ENCODE results near the gene NAP1L4.

The NAP1L4 gene

GRCh38 chr11:2992997-2993325 lies 832 bp upstream of the NAP1L4 start:
- DNase-seq (ENCODE audit: low spot score), result no peak

GRCh38 chr11:2991452-2992233 lies 486 bp downstream of the NAP1L4 start:
- peak; percentile 36 for DNase-seq (ENCODE audit: low spot score)

DNA sequence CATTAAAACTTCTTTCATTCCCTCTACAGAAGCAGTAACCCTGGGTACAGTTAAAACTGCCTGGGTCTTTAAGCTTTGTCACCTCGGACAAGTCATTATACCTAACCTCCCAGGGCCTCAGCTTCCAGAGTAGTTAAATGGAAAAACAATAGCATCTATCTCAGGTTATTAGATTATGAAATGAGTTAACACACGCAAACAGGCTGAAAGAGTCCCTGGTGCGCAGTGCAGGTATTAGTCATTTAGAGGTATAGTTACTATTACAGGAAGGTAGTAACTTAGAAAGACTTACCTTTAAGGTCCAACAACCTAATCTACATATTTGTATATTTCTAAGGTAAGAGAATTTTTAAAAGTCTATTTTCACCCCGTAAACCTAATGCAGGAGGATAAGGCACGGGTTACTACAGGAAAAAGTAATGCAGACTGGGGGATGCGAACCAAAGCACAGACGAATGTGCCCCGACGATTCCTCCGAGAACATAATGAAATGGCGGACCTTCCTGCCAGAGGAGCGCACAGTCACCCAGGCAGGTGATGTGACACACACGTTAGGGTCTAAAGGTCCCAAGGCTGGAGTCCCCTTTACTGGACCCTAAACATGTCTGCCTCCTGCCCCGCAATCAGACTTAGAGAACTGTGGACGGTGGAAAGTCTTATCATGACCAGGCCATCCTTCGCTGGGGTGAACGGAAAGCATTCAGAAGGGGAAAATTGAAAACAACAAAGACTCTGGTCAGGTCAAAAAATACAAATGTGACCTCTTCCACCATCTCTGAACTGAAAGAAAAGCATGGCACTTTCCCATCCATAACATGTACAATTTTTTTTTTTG lies 1.3 kb downstream of the NAP1L4 start:
- no peak for DNase-seq (ENCODE audit: low spot score)

DNA sequence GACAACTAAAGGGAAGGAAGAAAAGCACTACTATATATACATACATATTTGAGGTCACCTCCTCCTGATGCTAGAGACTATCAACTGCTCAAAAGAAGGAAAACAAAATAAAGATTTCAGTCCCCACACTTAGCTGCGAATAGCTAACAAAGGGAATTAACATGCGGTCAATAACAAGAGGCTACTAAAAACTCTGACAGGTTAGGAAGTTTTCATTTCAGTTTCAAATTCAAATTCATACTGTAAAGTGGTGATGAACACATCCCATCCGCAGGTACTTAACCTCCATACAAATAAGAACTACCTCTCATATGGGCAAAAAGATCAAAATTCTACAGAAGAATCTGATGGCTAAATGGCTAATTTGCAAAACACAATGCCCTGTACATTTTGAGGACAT lies 2.6 kb downstream of the NAP1L4 start:
- DNase-seq (ENCODE audit: low spot score), result no peak

DNA sequence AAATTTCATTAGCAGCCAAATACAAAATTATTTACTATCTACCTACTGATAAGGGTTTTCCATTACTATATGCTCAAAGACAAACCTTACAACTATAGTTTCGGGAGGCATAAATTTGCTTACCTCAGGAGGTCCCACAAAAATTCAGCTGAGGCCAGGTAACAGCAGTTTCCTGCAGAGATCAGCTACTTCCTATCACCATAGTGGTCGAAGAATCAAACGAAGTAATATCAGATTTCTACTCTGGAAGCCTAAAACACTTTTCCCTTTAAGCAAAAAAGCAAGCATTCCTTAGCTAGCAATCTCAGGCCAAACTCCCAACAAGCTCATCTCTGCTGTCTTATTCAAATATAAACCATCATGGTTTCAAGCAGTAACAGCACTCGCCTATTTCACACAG lies 3.1 kb downstream of the NAP1L4 start:
- DNase-seq (ENCODE audit: low spot score), result no peak

GRCh38 chr11:2987881-2988861 lies 4.0 kb downstream of the NAP1L4 start:
- DNase-seq (ENCODE audit: low spot score), result no peak

- no peak for DNase-seq (ENCODE audit: low spot score)
Measured at GRCh38 chr11:2983908-2984307, 8.2 kb downstream of the NAP1L4 start.

GRCh38 chr11:2982214-2982613 lies 9.9 kb downstream of the NAP1L4 start:
- no peak for DNase-seq (ENCODE audit: low spot score)

DNA sequence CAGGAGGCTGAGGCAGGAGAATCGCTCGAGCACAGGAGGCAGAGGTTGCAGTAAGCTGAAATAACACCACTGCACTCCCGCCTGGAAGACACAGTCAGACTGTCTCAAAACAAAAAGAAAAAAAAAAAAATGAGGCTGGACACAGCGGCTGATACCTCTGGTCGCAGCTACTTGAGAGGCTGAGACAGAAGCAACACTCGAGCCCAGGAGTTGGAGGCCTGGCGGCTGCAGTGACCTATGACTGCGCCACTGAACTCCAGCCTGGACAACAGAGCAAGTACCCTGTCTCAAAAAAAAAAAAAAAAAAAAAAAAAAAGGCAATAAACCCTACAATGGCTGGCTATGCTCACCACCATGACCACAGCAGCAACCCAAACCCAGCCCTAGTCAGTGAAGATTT lies 11.0 kb downstream of the NAP1L4 start:
- DNase-seq (ENCODE audit: low spot score), result no peak

DNA sequence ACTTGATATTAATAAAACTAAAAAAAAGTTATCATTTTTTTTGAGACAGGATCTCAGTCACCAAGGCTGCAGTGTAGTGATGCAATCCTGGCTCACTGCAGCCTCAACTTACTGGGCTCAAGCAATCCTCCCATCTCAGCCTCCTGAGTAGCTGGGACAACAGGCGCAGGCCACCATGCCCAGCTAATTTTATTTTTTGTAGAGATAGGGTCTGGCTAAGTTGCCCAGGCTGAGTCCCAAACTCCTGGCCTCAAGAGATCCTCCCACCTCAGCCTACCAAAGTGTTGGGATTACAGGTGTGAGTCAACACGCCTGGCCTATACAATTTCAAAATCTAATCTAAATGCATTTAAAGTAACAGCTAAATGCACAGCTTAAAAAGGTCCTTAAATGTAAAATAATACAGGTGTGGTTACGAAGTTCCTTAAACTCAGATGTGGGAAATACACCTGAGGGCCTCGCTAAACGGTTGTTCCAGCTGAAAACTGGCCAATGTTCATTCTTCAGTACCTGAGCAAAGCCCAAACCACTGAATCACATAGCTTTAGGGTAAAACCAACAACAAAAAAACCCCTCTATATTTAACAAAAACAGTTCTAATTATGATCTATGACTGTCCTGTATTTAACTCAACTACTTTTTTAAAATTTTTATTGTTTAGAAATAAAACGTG lies 11.8 kb downstream of the NAP1L4 start:
- DNase-seq (ENCODE audit: low spot score), result no peak

DNA sequence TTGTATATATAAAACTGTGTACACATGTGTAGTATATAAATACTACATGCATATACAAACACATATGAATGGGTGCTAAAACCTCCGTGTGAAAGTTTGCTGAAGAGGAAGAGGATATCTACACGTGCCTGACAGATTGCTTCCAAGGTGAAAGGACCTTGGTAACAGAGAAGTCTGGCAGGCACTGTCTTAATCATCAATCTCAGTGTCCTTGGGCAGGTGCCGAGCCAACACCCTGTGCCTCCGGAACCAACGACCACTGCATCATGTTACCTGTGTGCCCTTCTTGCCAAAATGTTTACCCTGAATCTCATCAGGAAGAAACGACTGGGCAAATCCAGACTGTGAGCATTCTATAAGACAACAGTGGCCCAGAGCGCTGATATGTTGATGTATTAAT lies 15.0 kb downstream of the NAP1L4 start:
- no peak for DNase-seq (ENCODE audit: low spot score)

GRCh38 chr11:2976294-2977063 lies 15.7 kb downstream of the NAP1L4 start:
- DNase-seq (ENCODE audit: low spot score), result no peak

DNA sequence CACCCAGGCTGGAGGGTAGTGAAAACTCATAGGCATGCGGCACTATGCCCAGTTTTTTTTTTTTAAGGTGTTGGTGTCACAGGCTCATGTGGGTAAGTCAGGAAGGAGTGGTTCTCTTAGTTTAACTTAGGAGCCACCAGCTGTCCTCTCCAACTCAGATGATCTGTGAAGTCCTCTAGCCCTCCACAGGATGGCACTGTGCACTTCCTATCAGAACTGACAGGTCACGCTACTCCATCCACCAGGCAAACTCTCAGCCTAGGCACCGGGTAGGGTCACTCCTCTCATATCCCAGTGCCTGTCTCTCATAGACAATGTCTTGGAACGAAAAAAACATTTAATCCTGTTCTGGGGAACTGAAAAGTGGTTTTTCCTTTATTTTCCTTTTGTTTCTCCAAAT lies 16.5 kb downstream of the NAP1L4 start:
- peak; percentile 83 for DNase-seq (ENCODE audit: low spot score)

DNA sequence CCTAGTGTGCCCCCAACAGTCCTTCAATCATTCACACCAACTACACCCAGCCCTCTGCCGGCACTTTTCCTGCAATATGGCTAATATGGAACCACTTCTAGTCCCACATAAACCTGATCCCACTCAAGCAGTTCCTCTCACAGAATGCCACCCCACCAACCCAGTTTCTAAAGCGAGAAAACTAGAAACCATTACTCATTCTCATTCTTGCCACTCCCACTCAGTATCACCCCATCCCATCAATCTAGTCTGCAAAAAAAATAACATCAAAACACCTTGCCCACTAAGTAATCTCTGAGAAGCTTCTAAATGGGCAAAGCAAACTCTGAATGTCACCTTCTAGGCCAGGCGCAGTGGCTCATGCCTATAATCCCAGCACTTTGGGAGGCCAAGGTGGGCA lies 17.9 kb downstream of the NAP1L4 start:
- no peak for DNase-seq (ENCODE audit: low spot score)

DNA sequence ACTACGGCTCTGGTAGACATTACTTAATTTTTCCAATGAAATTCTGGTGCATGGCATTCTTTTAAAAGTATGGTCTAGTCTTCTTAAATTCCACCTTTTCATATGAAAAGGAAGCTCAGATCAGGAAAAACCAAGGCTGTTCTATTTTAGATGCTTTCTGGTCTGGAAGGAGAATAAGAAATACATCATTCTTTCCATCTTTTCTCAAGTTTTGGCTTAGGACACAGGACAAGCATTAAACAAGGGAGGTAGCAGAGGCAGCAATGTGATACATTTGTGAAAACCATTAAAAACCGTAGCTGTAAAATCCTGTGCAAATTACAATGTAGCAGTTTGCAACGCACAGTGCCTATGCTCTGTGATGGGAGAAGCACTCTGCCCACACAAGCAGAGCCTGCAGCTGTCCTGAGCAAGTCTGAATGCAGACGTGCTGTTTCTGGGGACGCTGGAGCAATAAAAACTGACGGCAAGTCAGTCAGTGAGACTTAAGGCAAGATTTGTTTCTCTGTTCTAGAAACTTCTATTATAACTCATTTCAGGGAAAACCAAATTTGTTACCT lies 23.7 kb downstream of the NAP1L4 start:
- DNase-seq (ENCODE audit: low spot score), result no peak

DNA sequence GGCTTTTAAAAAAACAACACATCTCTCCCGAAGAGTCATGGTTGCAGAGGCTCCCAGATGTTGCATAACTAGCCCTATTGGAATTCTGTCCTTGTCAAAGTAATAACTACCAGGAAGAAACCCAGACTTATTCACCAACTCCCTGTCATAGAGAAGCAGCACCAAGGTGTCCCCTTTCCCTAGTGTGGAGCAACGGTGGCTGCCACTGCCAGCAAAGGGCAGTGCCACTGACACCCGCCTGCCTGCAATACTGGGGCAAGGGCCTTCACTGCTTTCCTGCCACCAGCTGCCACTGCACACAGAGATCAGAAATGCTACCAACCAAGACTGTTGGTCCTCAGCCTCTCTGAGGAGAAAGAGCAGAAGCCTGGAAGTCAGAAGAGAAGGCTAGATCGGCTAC lies 27.3 kb downstream of the NAP1L4 start:
- no peak for DNase-seq (ENCODE audit: low spot score)

GRCh38 chr11:2963761-2964160 lies 28.4 kb downstream of the NAP1L4 start:
- no peak for DNase-seq (ENCODE audit: low spot score)

DNA sequence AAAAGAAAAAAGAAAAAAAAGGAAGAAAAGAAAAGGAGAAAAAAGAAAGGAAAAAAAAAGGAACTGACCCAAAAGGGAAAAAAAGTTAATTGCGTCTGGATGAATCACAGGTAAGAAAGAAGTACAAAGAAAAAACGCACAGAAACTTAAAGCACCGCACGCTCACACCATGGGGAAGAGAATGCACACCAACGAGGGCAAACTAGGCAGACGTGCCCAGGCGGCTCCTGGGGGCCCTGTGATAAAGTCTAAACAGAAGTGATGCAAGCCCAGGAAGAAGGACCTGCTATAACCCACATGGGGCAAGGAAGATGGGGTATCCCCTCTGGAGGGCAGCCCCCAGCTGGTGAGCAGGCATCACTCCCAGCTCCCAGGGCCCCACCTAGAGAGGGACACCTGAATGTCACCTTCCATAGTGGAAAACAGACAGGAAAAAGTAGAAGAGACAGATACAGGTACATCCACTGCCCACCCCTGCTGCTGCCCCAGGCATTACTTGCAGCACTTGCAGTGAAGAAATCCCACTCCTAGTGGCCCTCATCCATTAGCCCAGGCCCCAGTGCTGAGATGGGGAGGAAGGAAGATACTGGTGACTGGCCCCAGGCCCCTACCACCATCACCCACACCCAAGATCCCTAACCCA lies 28.9 kb downstream of the NAP1L4 start:
- DNase-seq (ENCODE audit: low spot score), result no peak

GRCh38 chr11:2961080-2961479 lies 31.0 kb downstream of the NAP1L4 start:
- no peak for DNase-seq (ENCODE audit: low spot score)

DNA sequence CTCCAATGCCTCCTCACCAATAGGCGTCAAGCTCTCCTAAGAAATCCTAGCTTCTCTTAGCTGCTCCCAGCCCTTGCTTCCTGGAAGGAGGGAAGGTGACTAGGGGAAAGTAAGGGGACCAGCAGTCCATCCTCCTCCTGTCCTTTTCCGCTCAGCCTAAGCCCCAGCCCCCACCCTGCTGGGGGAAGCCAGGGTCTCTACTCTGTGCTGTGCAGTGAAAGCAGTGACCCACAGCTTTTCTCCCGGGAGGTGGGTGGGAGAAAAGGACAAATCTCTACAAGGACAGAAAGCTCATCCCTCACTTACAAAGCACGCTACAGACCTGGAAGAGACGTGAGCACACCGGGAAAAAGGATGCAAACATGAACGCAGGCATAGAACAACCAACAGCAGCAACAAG lies 32.0 kb downstream of the NAP1L4 start:
- no peak for DNase-seq (ENCODE audit: low spot score)
